Stimulated activated CD4-positive, alpha-beta T cell treated with anti-CD3 and anti-CD28 coated beads, Interleukin-15, amount 100 ng/mL, for 24 hours (primary cell): ENCODE data around the gene DIAPH3.

ENCODE experiments used
- DNase-seq: peaks from one replicate; pipeline ENCODE4 v3.0.0-alpha.2; 2020

DIAPH3 gene

DNA sequence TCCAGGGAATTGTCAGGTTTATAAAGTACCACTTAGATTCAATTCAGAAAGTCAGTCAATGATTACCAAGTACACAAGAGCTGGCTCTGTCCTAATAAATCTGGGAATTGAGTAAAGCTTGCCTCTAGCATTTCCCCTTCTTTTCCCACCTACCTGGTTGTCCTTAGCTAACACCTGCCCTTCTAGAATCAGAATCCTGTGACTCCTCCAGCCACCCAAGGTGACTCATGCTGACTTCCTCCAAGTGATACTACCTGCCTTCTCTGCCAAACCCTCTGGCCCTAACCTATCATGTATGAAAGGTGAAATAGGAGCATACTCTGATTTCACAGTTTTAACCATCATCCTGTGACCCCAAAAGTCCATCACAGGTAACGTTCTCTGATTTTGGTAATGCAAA, 151.2 kb downstream of the DIAPH3 start:
- no peak for DNase-seq

DNA sequence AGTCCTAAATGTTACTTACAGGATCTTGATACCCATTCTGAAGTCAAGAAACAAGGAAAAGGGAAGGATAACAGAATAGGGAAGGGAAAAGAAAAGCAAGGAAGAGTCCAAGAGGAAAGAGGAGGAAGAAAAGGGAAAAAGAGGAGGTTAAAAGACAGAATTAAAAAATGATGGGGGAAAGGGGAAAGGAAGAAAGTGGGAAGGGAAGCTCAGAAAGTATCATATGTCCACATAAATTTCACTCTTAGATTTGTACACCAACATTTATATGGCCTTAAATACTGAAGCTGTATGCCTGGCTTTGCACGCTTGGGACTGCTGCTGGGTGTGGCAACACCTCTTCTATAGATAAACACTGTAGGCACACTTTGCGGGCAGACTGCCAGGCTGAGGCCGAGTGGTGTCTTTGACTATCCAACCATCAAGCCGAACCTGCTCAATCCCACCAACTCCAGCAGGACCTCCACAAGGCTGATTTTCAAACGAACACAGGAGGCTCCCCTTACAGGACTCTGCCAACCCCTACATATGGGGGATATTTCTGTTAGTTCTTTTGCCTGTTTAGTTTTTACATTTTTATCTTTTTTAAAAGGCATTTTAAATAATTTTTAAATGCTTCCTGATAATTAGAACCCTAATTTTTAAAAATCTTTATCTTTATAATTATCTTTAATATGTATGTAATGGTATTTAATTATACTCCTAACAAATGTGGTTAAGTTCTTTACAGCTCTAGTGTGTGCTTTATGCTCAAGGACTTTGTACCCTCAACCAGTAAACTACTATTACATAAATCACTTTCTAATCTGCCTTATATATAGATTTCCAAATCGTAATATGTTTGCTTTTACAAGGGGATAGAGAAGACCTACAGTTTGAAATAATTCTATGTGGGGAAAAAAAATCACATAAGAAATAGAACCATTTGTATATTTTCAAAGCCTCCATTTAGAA, 154.2 kb downstream of the DIAPH3 start:
- DNase-seq = no peak

DNA sequence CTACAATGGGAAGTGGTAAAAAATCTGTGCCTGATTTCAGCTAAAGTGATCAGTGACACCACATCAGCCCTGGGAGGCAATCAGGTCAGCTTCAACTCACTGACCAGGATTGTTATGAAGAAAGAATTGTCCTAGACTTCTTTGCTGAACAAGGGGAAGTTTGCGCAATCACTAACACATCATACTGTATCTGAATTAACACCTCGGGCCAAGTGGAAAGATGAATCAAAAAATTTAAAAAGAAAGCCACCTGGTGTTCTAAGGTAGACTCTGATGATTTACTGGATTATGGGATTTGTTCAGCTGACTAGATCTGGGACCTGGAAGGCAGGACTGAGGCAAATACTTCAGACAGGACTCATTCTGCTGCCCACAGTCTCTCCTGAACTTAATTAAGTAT, 161.8 kb downstream of the DIAPH3 start:
- no peak for DNase-seq

DNA sequence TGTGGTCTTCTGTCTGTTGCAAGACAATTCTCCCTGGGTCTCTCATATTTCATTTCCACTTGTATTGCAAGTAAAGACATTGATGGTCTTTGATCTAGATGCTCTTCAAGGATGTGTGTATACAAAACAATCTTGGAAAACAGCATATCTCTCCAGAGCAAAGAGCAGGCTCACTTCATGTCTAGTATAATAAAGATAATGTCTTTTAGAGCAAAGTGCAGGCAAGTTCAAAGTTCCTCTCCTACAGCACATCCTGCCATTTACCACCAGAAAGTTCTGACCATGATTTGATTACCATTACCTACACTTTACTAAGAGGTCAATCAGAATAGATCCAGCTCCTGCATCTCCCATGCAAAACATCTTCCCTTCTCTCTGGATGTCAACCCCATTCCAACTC, 162.8 kb downstream of the DIAPH3 start:
- no peak for DNase-seq

DNA sequence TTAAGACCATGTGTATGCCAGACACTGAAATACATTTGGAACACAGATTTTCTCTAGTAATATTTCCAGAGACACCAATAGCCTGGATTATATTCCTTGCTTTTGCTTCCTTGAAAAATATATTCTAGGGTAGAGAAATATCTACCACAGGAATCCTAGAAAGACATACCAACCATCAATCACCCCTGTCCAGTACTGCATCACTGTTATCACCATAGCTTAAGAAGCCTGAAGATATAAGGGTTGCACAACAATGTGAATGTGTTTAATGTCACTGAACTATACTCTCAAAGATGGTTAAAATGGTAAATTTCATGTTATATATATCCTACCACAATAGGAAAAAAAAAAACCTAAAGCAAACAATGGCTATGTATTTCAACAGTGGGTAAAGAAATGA, 163.6 kb downstream of the DIAPH3 start:
- no peak for DNase-seq

DNA sequence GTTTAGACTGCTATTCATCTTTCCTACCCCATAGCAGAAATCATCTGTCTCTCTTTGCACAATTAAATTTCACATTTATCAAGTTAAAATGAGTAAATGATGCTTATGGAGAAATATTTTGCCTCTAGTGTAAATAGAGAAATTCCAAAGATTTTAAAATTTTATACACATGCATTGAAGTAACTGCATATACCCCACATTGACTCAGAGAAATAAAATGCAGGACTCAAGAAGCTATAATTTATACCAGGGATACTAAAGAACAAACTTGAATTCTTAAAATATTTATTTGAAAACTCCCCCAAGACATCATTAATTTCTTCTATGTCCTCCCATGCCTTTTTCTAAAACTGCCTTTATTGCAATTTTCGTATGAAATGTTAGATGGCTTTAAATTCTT, 165.8 kb downstream of the DIAPH3 start:
- no peak for DNase-seq

DNA sequence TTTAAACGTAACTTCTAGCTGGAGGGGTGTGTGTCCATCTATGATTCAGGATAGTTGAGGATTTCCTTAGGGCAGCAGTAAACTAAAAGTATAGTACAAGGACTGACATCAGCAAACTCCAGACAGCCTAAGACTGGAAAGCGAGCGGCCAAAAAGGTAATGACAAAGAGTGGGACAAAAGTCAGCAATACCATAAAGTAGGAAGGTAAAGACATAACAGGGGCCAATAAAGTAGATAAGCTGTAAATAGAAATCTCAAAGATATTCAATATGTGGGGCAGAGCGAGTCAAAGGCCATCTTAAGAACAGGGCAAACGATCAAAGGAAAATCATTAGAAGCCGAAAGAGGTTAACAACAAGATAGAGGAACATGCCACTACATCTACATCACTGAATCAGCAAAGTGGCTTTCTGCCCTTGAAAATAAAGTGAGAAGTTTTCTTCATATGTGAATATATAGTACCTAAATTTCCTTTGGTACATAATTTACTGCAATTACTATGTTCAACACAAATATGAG, 167.2 kb downstream of the DIAPH3 start:
- no peak for DNase-seq

DNA sequence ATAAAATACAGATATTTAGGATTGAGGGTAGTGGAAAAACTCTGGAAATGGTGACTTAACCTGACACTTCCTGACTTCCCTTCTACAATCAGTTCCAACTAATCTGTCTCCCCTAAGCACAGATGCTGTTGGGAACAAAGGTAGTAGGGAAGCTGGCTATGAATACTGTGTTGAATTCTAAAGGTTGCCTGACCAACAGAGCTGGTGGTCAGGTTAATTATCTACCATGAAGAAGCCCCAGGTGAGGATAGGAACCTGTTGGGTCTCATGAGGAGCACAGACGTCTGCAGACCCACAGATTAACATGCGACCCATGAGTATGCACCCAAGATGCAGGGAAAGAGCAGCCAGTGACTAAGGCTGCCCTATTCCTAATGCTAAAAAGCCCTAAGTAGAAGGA, 172.3 kb downstream of the DIAPH3 start:
- no peak for DNase-seq

DNA sequence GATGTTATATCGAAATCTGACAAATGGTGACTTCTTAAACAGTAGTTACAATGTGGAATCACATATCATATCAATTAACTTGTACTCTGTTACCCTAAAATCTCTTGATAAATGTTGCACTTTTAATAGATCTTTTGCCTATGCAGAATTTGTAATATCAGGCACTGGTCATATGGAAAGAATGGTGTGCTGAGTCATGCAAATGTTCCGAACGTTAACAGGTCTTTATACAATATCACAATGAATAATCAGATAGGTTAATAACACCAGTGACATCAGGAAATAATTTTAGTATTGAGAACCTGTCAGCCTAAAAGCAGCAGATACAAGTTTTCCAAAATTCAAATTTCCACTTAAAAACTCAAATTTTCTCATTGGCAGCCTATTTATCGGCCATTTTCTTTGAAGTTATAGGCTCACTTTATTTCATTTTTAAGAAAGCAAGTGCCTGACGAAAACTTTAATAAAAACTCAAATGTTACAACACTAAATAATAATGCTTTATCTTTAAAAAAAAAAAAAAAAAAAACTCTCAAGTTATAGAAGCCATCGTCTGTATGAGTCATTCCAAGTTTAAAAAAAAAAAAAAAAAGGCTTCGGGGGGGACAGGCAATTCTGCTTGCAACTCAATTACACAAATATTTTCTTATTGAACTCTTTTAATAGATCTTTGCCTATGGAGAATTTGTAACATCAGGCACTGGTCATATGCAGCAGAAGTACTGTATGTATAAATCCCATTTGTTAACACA, 180.9 kb downstream of the DIAPH3 start:
- DNase-seq = no peak

DNA sequence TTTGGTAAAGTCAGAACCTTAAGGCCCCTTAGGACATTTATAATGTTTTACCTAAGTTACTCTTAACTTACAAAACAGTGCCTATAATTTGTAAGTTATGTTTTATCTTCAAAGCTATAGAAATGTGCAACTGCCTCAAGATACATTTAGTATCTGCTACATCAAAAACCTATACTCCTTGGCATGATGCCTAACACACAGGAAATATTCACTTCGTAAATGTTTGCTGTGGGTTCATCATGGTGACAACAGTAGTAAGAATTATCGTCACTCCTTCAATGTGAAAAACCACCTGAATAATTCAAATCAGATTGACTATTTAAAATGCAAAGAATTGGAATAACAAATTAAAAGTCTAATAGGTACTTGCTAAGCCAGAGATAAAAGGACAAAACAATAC, 184.1 kb downstream of the DIAPH3 start:
- DNase-seq = no peak

DNA sequence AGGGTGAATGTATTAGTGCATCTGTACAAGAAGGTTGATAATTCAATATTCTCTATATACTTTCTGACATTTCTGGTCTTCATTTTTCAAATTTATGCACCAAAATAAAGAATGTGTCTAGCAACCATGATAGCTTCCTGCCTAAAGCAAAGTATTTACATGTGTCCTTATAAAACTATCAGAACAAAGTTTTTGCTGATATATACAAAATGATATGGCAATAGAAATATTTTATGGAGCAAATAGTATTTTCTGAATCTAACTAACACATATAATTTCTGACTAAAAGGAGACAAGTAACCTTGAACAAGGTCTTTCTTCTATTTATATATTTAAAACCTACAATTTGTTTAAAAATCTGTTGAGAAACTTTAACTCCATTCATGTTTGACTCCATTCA, 184.9 kb downstream of the DIAPH3 start:
- no peak for DNase-seq

DNA sequence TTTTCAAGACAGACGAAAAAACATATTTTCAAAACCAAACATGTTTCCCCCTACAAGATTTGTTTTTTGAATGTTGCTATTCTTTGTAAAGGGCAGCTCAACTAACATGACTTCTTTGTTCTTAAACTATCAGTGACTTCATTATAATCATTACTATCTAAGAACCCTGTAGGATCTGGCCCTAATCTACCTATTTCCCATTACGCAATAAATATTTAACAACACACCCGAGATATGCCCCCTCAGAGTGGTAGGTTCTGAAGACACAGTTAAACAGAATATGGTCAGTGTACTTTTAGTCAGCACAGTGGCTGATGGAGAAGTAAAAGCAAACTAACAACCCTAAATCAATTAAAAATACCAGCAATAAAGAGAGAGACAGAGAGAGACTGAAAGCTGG, 186.9 kb downstream of the DIAPH3 start:
- no peak for DNase-seq

DNA sequence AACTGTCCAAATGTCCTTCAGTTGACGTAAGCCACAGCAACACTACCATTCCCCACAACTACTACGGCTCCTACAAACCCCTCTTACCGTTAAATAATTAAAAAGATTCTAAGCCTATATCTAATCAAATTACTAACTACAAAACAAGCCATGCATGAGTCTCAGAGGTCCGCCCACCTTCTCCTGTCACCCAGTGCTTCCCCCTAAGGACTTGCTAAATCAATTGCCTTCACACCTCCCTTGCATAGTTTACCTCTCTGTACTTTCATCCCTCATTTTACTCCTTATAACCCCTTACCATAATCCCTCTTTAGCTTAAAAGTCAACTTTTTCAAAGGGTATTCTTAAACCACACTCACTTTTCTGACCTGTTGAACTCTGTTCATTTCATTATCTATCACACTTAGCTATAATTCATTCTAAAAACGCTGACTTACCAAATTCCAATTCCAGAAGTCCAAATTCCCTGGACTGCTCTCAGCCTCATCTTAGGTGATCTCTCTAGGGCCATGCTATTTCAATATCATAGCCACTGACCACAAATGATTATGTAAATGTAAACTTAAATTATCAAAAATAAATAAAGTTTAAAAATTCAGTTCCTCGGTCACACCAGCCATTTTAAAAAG, 187.8 kb downstream of the DIAPH3 start:
- DNase-seq = no peak

DNA sequence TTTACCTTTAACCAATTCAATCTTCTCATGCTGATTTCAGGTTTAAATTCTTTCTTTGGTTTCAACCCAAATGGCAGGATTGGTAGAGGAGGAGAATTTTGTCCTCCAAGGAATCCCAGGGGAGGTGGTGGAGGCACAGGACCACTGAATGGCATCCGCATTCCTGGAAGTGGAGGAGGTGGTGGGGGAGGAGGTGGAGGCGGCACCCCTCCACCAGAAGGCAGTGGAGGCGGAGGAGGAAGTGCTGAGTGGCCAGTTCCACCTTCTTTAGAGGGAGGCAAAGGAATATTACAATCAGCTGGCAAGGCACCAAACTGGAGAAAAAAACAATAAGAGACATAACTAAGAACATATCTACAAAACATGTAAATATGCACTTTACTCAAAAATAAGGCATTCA, 192.9 kb downstream of the DIAPH3 start:
- no peak for DNase-seq

DNA sequence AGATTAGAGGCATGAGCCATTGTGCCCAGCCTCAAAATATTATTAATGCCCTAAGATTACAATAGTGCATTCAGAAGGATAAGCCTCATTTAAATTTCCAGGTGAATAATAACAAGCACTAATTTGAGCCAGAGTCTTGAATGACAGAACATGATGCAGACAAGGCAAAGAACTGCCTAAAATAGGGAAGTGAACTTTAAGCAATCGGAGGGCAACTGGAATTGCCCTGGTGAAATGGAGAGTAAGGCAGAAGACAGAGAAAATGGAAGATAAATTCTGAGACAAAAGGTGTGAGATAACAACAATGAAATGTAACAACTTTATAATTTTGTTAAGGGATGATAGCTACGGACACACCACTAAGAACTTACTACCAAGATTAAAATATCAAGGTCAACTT, 199.9 kb downstream of the DIAPH3 start:
- no peak for DNase-seq

DNA sequence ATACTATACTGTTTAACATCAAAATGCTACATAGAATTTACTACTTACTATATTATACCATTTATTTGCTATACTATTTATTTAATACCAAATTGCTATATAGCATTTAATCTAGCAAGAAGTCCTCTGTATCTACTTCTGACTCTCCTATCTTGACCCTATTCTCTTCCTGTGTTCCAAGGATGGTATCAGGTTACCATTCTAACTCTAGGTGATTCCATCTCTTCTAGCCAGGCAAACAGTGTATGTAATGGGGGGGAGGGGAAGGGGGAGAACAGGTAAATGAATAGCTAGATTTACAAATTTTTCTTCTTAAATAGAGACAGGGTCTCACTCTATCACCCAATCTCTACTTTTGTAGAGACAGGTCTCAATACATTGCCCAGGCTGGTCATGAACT, 200.3 kb downstream of the DIAPH3 start:
- no peak for DNase-seq

DNA sequence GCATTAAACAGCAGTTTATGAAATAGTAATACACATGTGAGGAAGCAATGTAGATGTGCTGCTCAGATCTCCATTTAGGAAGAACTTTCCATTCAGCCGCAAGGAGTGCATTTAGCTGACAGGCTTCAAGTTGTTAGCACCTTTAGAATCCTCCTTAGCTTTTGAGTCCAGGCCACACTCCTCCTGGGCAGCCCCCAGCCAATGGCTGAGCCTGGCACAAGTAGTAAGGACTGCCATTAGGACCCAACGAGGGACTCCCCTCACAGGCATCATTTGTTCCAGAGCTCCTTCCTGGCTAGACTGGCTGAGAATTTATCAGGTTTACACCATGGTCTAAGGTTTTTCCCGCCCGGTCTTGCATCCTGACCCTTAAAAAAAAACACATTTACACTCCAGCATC, 201.4 kb downstream of the DIAPH3 start:
- DNase-seq = no peak

DNA sequence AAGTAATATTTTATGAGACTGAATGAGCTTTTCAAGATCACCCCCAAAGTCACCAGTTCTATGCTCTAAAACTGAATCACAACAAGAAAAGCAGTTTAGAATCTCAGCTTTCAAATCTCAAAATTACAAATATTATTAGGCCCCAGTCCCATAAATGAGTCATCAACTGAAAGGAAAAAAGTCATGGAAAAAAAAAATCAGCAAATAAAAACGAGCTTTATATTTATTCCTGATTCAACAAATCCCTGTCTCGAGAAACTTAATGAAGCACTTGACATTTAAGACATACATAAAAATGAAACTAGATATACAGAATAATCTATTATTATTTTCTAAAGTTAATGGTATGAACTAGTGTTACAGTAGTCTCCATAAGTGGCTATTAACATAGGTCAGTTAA, 203.0 kb downstream of the DIAPH3 start:
- DNase-seq = no peak

DNA sequence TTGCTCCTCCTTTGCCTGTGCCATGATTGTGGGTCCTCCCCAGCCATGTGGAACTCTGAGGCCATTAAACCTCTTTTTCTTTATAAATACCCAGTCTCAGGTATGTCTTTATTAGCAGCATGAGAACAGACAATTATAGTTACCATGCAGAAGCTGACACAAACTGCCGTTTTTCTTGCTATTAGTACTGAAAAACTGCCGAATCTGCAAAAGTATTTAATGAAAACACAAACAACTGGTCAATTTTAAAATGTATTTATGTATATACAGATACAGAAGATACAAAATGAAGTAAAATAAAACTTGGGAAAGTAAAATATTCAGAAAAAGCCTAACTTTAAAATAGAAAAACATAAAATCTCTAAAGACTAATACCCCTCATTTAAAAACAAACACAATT, 206.3 kb downstream of the DIAPH3 start:
- no peak for DNase-seq

DNA sequence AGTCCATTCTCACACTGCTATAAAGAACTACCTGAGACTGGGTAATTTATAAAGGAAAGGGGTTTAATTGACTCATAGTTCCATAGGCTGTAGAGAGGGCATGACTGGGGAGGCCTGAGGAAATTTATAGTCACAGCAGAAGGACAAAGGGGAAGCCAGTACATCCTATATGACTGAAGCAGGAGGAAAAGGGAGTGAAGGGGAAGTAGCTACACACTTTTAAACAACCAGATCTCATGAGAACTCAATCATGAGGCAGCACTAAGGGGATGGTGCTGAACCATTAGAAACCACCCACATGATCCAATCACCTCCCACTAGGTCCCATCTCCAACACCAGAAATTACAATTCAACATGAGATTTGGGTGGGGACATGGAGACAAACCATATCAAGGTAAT, 209.1 kb downstream of the DIAPH3 start:
- DNase-seq = no peak

DNA sequence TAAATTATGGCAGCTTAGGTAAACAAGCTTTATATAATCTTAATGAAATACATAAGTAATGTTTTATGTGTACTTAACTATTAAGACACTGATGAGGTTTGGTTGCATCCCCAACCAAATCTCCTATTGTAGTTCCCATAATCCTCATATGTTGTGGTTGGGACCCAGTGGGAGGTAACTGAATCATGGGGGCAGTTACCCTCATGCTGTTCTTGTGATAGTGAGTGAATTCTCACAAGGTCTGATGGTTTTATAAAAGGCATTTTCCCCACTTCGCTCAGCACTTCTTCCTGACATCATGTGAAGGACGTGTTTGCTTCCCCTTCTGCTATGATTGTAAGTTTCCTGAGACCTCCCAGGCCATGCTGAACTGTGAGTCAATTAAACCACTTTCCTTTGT, 212.7 kb downstream of the DIAPH3 start:
- no peak for DNase-seq

DNA sequence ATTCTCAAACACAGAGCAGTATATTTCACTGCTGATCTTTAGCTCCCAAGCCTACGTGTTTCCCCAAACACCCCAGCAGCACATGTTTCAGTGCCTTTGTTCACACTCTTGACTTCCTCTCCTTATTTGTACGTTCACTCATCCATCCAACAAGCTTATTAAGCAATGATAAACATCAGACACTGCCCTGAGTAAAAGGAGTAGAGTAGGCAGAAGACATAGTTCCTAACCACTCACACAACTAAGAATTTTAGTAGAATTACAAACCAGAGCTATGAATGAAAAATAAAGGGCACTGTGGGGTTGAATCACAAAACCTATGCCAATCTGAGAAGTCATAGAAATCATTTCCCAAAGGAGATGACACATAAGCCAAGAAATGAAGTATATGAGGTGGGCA, 213.5 kb downstream of the DIAPH3 start:
- DNase-seq = no peak

DNA sequence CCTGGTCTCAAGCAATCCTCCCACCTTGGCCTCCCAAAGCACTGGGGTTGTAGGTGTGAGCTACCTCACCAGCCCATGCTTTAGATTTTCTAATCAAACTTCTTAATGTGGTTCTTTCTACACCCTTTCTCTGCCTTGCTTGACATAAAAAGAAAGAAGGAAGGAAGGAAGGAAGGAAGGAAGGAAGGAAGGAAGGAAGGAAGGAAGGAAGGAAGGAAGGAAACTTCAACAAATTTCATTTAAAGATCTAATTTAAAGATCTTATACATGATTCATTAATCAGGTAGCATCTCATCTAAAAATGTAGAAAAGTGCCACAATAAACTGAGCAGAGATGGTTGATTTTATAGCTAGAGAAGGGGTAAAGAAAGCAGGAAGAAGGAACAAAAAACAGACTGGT, 215.0 kb downstream of the DIAPH3 start:
- DNase-seq = no peak

DNA sequence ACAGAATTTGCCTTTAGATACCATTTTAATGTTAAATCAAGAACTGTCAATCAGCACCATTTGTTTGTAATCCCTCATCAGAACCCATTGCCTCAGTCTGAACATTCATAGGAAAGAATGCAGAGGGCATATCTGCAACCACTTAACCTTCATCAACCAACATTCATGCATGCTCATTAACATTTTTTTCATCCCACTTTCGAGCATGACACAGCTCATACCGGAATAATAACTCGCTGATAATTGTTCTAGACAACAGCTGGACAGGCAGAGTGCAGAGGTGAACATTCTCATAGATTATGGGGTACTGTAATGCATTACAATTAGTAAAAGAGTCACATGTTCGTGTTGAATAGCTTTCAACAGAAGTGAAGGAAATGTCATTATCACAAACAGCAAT, 216.8 kb downstream of the DIAPH3 start:
- DNase-seq = no peak
